Sigmoid colon (tissue), 7 donors: ENCODE data around the gene TMPO. TPM values are rescaled to one million over a fixed set of nuclear protein-coding genes. Genes with fewer than 3 reads are reported as not detected.

Source experiments
- DNase-seq: peaks from one replicate; pipeline ENCODE4 v3.0.0-alpha.2; 2019
- H3K27ac ChIP-seq, 4 donors: fragments of 200-600 bp; sonication (generic); one replicate each; pipeline ENCODE4 v1.5.1; 2016 to 2019; ENCODE audit warnings: mild to moderate bottlenecking in 1 of 4
- H3K27me3 ChIP-seq, 3 donors: fragments of 200-600 bp; sonication (generic); one replicate each; pipeline ENCODE4 v1.5.1; 2019; ENCODE audit warnings: mild to moderate bottlenecking in 1 of 3
- H3K36me3 ChIP-seq, 4 donors: fragments of 200-600 bp; sonication (generic); one replicate each; pipeline ENCODE4 v1.5.1; 2016 to 2019
- H3K4me1 ChIP-seq, 4 donors: fragments of 200-600 bp; sonication (generic); one replicate each; pipeline ENCODE4 v1.5.1; 2017 to 2019
- H3K4me3 ChIP-seq, 4 donors: fragments of 200-600 bp; sonication (generic); one replicate each; pipeline ENCODE4 v1.5.1; 2017 to 2019; ENCODE audit warnings: mild to moderate bottlenecking in 2 of 4, moderate library complexity in 1 of 4
- H3K9me3 ChIP-seq, 4 donors: fragments of 200-600 bp in 3 of 4; sonication (generic) in 3 of 4; one replicate each; pipeline versions ENCODE4 v1.5.1 to v1.6.1; 2013 to 2019
- CTCF ChIP-seq, 4 experiments: fragments of 450-650 bp in 3 of 4; fragments of 200-600 bp in 1 of 4; IDR thresholded peaks; one replicate each; pipeline ENCODE4 v1.5.1; 2016 to 2019; ENCODE audit warnings: antibody characterized with exemption in 4 of 4, mild to moderate bottlenecking in 3 of 4, moderate library complexity in 2 of 4
- EP300 ChIP-seq, 4 donors: sonication (generic); formaldehyde crosslinking; IDR thresholded peaks; one replicate each; pipeline ENCODE4 v1.6.1; 2017; ENCODE audit warnings: antibody characterized with exemption in 4 of 4
- POLR2A ChIP-seq, 2 donors: fragments of 450-650 bp; IDR thresholded peaks; one replicate each; pipeline ENCODE4 v1.6.1; 2016; ENCODE audit warnings: antibody characterized with exemption in 2 of 2, mild to moderate bottlenecking in 2 of 2, moderate library complexity in 2 of 2
- POLR2AphosphoS5 ChIP-seq, 4 donors: sonication (generic); formaldehyde crosslinking; IDR thresholded peaks; one replicate each; pipeline ENCODE4 v1.6.1; 2017; ENCODE audit warnings: antibody characterized with exemption in 4 of 4
- WGBS, 2 donors: extraction: QIAGEN DNeasy Blood & Tissue Kit; methylation state at CpG; one replicate each; pipeline ENCODE4 v1.1.7; 2013; 5-methylcytosine and 5-hydroxymethylcytosine counted together
- intact Hi-C: fragments of 100-400 bp; cut with DNase I; formaldehyde crosslinking; loops from one replicate; pipeline ENCODE4 v1.15.1; 2023
- polyA plus RNA-seq, 3 donors: library from polyadenylated mRNA; stranded (reverse); fragments of 200-250 nt; gene quantifications; one replicate each; pipeline ENCODE4 v1.2.3, GENCODE V29; 2013
- total RNA-seq, 4 donors: library from RNA; depleted of rRNA; stranded (reverse); fragments of >200 nt; gene quantifications; one replicate each; pipeline ENCODE4 v1.1.0, GENCODE V29; 2016
- donor health status: healthy with polysubstance abuse.
- donor health status: Bipolar disorder and iron deficiency.
- donor health status: healthy.

Gene TMPO
- total and polyA plus RNA-seq, 7 donors: 22.8 to 56.5 (median 47.4) TPM

GRCh38 chr12:98514982-98515286, 456 bp upstream of the TMPO start:
- no peak for TF ChIP-seq EP300 (IDR thresholded peaks at IDR 0.05)
- Histone ChIP-seq H3K4me1 (peaks cover 0 to 34% (median 28%) of the 10 kb centered on the region in 4 donors), H3K27me3 (no peaks in the 10 kb centered on the region), H3K9me3 (no peaks in the 10 kb centered on the region), H3K27ac (peak overlapping the region; percentile 92 to 97 (median 95)), H3K36me3 (no peaks in the 10 kb centered on the region), H3K4me3 (peak overlapping the region; percentile 79 to 99 (median 84))
- 0% methylated on average over 11 of the region's 11 CpGs for WGBS, 2 donors
- DNase-seq: no peak
- intact Hi-C loops: loop anchor here (1.0 to 5.0 kb wide), 5 partner anchors 11 to 127 kb away; partner anchors contain the start of genes IKBIP and SLC25A3

GRCh38 chr12:98516111-98516873, 902 bp downstream of the TMPO start:
- DNase-seq: peak; percentile 81
- H3K36me3 ChIP-seq: no peaks in the 10 kb centered on the region
- TF ChIP-seq CTCF (IDR thresholded peaks at IDR 0.05): peak in 3 of 4 experiments; percentile 44 to 67 (median 50)
- TF ChIP-seq EP300 (IDR thresholded peaks at IDR 0.05): no peak
- peak in 2 of 4 donors; percentile 5 to 16 for TF ChIP-seq POLR2AphosphoS5 (IDR thresholded peaks at IDR 0.05)
- no peak for TF ChIP-seq POLR2A (IDR thresholded peaks at IDR 0.05)
- no peaks in the 10 kb centered on the region for H3K9me3 ChIP-seq
- no peaks in the 10 kb centered on the region for H3K27me3 ChIP-seq
- peaks cover 0 to 46% (median 39%) of the 10 kb centered on the region in 4 donors for H3K4me1 ChIP-seq
- peak overlapping the region; percentile 92 to 97 (median 95) for H3K27ac ChIP-seq
- 0 to 1% methylated on average over 64 of the region's 64 CpGs for WGBS, 2 donors
- peak overlapping the region; percentile 79 to 99 (median 84) for H3K4me3 ChIP-seq
- intact Hi-C loops: loop anchor here (5.0 kb wide), 2 partner anchors 76 to 126 kb away; partner anchors contain the start of genes IKBIP and SLC25A3

- H3K36me3 ChIP-seq: peaks cover 0 to 9% (median 0%) of the 10 kb centered on the region in 4 donors
- 72 to 78% methylated on average over 13 of the region's 13 CpGs for WGBS, 2 donors
- no peak overlapping the region for H3K27ac ChIP-seq
- no peaks in the 10 kb centered on the region for H3K9me3 ChIP-seq
- no peaks in the 10 kb centered on the region for H3K27me3 ChIP-seq
- no peak for DNase-seq
- no peak for TF ChIP-seq EP300 (IDR thresholded peaks at IDR 0.05)
- no peak for TF ChIP-seq CTCF (IDR thresholded peaks at IDR 0.05)
- no peak for TF ChIP-seq POLR2AphosphoS5 (IDR thresholded peaks at IDR 0.05)
- no peak for TF ChIP-seq POLR2A (IDR thresholded peaks at IDR 0.05)
- no peak overlapping the region for H3K4me3 ChIP-seq
- H3K4me1 ChIP-seq: peaks cover 0 to 44% (median 36%) of the 10 kb centered on the region in 4 donors
- intact Hi-C loops: loop anchor here (5.0 kb wide), 2 partner anchors 73 to 123 kb away; partner anchors contain the start of genes IKBIP and SLC25A3
Observed at GRCh38 chr12:98519257-98519907, 4.0 kb downstream of the TMPO start.

- WGBS, 2 donors: 96 to 100% methylated on average over 1 of the region's 1 CpG
- no peak for DNase-seq
- no peak overlapping the region for H3K4me3 ChIP-seq
Observed at GRCh38 chr12:98530068-98530467, 14.7 kb downstream of the TMPO start.

More at GRCh38 chr12:98530068-98530467, 14.7 kb downstream of the TMPO start:
- H3K4me1 ChIP-seq: no peaks in the 10 kb centered on the region
- no peak for TF ChIP-seq POLR2AphosphoS5 (IDR thresholded peaks at IDR 0.05)
- TF ChIP-seq CTCF (IDR thresholded peaks at IDR 0.05): no peak
- no peak for TF ChIP-seq EP300 (IDR thresholded peaks at IDR 0.05)
- no peak for TF ChIP-seq POLR2A (IDR thresholded peaks at IDR 0.05)
- H3K27me3 ChIP-seq: no peaks in the 10 kb centered on the region
- intact Hi-C loops: loop anchor here (5.0 kb wide), 1 partner anchor 38 kb away; no protein-coding TSS in a partner anchor
- H3K9me3 ChIP-seq: no peaks in the 10 kb centered on the region
- H3K27ac ChIP-seq: no peak overlapping the region
- peaks cover 0 to 40% (median 5%) of the 10 kb centered on the region in 4 donors for H3K36me3 ChIP-seq
